Activated CD4-positive, CD25-positive, alpha-beta regulatory T cell treated with anti-CD3 and anti-CD28 coated beads, Interleukin-2, amount 50 U/mL, for 72 hours (primary cell): Measurements from ENCODE around the gene SBNO1.
"Not testable (repeated sequence)": the region's sequence is repeated elsewhere in the genome, so short reads cannot be mapped to it uniquely, and the experiment has no call there.

Experiments used
- DNase-seq: peaks from one replicate; pipeline ENCODE4 v3.0.0; 2021

Gene SBNO1

DNA sequence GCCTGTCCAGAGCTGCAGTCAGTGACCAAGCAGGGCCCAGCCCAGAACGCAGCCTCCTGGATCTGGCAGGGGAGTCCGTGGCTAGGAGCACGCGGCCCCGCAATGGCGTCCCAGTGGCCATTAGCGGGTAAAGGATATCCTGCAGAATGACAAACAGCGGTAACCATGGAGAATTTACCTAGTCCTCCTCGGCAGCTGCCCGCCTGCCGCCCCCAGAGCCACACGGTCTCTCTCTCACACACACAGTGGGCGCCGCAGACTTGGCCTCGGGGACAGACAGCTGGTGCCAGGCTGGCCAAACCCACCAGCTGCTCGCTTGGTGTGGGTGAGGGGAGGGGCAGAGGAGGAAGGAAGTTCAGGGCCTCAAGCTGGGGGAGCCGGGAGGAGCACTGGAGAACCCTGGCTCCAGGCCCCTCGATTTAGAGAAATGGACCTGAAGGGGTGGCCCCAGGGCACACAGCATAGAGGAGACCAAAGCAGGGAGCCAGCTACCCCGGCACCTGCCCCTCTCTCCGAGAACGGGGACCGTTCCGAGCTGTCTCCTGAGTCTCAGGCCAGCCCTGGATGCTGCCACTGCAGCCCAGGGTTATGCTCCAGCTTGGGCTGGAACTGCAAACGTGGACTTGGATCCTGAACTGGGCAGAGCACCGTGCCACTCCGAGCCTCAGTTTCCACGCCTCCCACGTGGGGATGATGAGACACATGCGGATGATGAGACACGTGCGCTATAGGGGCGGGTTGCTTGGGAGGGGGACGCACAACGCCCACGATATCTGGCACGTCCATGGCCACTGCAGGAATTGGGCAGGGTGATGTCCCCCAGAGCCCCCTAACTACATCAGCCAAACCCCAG lies 96.4 kb downstream of the SBNO1 start:
- DNase-seq, result no peak

DNA sequence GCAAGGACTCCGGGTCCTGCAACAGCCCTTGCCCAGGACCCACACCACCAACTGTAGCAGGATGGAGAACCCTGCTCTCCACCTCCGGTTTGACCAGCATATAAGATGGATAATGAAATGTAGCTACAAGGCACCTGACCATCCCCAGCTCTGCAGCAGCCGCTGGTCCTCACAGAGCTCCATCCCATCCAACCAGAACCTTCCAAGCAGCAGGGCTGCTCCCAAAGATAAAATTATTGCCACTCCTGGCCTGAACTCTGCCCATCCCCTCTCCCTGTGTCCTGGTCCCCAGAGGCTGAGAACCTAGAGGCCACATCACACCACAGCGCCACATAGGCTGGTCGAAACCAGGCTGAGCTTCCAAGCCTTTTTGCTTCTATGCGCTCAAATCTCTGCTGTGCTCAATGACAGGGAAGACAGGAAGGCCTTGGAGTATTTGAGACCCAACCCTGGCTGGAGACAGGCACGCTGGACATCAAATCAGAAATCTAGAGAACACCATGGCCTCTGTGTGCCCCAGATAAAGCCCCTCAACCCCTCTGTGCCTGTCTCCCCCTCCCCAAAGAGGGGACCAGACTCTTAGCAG lies 97.2 kb downstream of the SBNO1 start:
- no peak for DNase-seq

DNA sequence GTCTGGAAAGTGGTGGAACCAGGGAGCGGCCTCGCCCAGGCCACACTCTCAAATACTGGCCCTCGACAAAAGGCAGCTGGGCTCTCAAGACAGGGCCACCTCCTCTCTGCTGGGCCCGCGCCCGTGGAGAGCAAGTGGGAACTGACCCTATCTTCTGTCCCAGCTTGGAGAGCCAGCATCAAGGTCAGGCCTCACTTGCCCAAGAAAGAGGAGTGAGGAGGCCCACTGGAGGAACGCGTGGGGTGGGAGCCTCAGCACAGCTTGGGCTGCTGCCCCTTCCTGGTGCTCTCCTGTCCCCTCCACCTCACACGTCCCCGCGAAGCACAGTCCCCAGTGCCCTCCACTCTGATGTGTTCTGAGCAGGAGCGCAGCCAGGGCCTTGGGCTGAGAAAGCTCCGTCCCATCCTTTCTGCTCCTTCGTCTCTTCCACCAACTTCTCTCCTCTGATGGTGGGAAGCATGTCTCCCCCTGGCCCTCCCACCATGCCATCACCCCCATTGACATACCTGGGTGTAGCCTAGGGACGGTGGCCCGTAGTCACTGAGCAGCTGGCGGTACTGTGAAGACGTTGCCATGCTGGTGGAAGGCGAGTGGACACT lies 97.9 kb downstream of the SBNO1 start:
- no peak for DNase-seq

DNA sequence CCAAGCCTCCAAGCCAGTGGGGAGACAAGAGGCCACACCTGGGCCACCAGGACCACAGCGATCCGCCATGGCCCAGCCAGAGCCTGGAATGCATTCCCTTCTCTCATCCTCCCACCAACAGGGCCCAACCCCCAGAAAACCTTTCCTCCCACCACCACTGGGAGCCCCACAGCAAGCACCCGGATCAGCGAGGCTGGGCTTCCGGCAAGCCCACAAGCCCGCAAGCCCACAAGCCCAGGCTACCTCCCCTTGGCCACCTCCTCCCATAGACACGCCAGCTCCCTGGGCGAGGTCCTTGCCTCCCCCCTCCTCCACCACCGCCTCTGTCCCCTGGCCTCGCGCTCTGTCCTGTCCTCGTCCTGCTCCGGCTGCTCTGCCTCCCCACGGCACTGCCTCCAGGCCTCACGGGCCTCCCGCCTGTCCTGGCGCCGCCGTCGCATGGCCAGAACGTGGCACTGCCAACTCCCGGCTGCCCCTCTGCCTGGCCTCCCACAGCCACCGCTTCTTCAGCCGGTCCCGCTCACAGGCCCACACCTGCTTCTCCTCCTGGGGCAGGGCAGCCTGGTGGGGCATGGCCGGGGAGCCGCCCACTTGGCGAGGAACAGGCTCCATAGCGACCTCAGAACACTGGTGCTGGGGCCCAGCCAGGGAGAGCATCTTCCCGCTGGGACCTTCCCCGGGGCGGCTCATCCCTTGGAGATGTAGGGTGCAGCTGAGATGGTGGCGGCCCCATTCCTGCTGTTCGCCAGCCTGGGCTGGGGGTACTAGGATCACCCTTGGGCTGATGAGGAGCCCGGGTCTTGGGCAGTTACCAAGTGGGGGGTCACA lies 98.6 kb downstream of the SBNO1 start:
- no peak for DNase-seq

DNA sequence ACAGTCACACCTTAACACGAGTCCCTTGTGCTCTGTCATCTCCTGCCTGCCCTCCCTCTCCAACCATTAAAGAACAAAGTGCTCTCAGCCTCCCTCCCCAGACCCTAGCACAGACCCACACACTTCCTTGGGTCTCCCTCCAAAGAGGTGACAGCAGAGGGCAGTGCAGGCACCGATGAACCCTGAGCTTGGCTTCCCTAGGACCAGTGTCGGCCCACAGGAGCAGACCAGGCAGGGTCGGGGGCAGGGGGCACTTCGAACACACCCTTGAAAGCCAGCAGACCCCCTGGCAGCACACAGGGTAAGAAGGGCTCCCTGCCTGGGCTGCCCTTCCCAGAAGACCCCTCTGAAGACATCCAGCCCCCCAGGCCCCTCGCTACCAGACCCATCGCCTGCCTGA lies 100.0 kb downstream of the SBNO1 start:
- no peak for DNase-seq

DNA sequence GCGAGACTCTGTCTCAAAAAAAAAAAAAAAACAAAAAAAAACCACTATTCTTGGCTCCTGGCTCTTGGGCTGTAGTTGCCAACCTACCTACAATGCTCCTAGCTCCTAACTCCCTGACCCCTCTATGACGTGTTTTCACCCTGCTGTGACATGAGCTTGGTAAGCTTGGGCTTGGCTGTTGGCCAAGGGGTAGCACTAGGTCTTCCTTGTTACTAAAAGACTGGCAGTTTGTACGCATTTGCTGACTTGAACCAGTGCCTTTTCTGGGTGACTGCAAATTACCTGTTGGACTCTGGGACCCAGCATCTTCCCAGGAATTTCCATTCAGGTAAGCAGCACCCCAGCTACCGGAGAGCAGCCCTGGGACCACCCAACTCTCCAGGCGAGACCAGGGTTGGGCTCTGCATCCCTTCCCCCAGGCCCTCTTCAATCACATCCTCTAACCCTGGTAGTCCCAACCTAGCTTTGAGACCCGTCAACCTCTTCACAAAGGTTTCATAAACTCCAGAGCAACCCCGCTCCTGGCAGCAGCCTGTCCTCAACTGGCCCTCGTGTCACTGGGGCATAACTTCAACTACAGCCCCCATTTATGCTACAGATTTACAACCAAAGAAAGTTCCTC lies 101.3 kb downstream of the SBNO1 start:
- DNase-seq, result no peak

DNA sequence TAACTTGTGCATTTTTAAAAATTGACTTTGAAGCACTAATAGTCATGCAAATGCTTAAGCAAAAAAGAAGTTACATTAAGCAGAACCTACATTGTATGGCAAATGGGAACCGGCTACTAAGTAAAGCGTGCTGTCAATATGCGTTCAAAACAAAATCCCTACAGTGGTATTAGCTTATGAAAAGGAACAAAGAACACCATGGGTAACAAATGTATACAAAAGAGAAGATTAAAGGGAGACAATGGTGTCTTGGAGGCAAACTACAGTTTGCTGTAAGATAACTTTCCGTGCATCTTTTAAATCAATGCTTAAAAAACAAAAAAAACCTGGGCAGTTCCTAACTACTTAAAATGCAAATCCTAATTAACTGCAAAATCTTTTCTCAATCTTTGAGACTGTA lies 103.5 kb downstream of the SBNO1 start:
- no peak for DNase-seq

DNA sequence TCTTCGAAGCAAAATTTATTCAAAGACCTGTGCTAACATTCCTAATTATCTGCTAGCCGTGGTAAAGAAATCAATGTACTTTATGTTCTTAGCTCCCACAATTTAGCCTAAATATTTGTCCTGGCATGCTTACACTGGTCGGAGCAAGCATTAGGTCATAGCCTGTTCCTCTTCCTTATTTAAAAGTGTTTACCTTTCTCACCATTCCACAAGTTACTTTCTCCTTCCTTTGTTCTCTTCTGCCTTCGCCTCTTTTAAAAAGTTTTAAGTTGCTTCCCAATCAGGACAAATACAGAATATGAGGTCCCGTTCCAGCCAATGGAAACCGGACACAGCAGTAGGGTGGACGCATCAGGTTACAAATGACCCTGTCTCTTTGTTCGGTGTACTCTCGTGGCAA lies 104.6 kb downstream of the SBNO1 start:
- no peak for DNase-seq

DNA sequence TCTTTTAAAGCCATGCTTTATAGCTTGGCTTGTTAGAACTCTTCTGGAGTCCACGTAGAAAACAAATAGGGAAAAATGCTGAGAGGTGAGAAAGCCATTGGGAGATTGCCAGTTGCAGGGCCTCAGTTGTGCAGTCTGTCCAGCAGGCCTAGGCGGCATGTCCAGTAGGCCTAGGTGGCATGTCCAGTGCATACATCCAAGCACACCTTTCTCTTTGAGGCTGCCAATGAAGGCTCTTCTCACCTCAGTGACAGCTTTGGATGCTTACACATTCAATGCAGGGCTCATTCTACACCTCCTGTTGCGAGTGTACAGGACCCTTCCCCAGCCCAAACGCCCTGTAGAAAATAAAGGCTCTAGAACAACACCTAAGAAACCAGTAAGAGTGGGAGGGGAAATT lies 106.1 kb downstream of the SBNO1 start:
- DNase-seq, result no peak

DNA sequence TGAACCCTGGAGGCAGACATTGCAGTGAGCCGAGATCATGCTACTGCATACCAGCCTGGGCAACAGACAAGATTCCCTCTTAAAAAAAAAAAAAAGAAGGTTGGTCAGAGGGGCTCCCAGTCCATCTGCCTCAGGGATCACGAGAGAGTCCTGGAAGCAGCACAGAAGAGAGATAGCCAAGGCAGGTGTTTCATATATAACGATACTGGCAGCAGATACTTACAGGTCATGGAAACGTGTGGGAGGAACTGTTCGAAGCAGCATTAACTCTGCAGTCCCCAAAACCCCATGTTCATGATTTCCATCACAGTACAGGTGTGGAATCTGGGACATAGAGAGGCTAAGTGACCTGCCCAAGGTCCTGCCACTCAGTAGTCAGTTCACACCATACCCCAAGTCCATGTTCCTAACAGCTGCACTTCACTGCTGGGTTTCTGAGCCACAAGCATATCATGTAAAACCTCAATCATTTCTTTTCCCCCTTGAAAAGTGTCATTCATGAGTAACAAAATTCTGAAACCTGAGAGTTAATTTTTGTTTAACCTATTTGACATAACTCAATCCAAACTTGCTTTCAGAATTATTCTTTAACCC lies 109.7 kb downstream of the SBNO1 start:
- DNase-seq, result no peak

DNA sequence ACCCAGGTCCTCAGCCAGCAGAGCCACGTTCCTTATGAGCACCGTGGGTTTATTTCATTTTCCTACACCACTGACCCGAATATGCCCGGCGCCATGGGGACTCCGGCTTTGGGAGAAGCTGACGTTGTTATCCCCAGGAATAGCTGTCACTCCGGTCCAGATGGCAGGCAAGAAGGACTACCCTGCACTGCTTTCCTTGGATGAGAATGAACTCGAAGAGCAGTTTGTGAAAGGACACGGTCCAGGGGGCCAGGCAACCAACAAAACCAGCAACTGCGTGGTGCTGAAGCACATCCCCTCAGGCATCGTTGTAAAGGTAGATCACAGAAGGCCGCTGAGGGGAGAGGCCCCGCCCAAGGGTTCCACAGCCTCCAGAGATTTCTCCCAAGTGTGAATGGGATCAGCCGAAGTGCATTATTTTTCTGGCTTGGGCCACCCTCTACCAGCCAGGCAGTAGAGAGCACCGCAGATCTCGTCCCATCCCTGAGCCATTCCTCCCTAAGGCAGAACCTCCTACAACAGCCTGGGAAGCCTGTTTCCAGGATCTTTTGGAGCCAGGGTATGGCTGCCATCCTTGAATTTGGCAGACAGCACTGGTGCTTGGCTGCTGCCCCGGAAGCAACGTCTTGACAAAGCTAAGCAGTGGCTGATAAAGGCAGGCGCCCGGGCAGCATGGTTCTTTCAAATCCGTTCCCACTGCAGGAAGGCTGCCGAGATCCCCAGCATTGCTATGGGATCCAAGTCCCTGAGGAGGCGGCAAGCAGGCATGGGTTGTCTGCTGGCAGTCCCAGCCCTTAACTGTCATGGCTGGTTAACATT lies 110.8 kb downstream of the SBNO1 start:
- no peak for DNase-seq

DNA sequence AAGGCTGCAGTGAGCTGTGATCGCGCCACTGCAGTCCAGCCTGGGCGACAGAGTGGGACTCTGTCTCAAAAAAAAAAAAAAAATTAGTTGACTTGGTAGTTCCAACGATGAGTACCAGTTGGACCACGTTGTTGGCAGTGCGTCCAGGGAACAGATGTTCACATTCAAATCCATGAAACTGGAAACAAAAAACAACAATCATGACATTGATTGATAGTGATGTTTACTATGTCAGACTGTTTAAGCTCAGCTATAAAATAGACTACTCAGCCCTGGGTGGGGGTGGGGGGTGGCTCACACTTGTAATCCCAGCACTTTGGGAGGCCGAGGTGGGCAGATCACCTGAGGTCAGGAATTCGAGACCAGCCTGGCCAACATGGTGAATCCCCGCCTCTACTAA lies 112.3 kb downstream of the SBNO1 start:
- DNase-seq, result not testable (repeated sequence)

DNA sequence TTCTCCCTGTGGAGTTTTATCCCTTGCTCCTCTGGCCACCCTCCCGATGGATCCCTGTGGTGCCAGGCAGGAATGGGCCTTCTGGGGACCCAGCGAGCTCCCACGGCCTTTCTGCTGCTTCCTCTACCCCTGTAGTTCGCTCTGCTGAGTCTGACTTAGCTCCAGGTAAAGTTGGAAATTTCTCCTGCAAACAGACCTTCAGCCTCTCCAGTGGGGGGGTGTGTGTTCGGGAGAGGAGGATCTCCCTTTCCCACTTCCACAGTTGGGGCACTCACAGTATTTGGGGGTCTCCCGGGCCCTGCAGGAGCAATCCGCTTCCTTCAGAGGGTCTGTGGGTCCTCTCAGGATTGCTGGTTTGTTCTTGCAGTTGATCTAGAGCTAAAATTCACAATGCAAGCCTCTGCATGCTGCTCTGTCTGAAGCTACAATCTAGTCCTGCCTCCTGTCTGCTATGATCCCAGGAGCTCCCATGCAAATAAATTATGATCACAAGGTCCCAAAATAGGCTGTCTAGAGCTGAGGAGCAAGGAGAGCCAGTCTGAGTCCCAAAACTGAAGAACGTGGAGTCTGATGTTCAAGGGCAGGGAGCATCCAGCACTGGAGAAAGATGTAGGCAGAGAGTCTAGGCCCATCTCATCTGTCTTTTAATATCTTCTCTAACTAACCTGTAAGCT lies 113.1 kb downstream of the SBNO1 start:
- DNase-seq, result no peak

DNA sequence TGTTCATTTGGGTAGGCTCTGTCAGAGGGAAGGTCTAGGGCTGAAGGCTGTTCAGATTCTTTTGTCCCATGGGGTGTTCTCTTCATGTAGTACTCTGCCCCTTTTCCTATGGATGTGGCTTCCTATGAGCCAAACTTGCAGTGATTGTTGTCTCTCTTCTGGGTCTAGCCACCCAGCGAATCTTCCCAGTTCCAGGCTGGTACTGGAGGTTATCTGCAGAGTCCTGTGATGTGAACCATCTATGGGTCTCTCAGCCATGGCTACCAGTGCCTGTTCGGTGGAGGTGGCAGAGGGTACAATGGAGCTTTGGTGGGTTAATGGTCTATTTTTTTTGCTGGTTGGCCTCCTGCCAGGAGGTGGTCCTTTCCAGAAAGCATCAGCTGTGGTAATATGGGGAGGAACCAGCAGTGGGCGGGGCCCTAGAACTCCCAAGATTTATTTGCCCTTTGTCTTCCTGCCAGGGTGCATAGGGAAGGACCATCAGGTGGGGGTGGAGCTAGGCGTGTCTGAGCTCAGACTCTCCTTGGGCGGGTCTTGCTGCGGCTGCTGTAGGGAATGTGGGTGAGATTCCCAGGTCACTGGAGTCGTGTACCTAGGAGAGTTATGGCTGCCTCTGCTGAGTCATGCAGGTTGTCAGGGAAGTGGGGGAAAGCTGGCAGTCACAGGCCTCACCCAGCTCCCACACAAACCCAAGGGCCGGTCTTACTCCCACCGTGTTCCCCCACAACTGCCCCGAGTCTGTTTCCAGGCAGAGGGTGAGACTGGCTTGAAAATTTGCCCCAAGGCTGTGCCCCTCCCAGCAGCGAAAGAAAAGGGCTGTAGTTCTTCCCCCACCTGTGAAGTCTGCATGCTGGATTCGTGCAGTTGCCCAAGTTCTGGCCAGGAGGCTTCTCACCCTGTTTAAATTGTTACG lies 113.9 kb downstream of the SBNO1 start:
- no peak for DNase-seq

DNA sequence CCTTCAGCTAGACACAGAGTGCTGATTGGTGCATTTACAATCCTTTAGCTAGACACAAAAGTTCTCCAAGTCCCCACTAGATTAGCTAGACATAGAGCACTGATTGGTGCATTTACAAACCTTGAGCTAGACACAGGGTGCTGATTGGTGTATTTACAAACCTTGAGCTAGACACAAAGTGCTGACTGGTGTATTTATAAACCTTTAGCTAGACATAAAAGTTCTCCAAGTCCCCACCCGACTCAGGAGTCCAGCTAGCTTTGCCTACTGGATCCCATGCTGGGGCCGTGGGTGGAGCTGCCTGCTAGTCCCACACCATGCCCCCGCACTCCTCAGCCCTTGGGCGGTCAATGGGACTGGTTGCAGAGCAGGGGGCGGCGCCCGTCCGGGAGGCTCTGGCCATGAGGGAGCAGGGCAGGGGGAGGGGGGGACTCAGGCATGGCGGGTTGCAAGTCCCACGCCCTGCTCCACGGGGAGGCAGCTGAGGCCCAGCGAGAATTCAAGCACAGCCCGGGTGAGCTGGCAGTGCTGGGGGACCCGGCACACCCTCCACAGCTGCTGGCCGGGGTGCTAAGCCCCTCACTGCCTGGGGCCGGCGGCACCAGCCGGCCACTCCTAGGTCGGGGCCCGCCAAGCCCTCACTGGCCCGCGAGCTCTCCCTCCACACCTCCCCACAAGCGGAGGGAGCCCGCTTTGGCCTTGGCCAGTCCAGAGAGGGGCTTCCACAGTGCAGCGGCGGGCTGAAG lies 115.5 kb downstream of the SBNO1 start:
- DNase-seq, result not testable (repeated sequence)

DNA sequence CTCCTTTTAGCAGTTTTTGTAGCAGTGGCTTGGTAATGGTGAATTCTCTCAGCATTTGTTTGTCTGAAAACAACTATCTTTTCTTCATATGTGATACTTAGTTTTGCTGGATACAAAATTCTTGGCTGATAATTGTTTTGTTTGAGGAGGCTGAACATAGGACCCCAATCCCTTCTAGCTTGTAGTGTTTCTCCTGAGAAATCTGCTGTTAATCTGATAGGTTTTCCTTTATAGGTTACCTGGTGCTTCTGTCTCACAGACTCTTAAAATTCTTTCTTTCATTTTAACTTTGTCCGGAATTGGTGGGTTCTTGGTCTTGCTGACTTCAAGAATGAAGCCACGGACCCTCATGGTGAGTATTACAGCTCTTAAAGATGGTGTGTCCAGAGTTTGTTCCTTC lies 116.5 kb downstream of the SBNO1 start:
- DNase-seq, result not testable (repeated sequence)

DNA sequence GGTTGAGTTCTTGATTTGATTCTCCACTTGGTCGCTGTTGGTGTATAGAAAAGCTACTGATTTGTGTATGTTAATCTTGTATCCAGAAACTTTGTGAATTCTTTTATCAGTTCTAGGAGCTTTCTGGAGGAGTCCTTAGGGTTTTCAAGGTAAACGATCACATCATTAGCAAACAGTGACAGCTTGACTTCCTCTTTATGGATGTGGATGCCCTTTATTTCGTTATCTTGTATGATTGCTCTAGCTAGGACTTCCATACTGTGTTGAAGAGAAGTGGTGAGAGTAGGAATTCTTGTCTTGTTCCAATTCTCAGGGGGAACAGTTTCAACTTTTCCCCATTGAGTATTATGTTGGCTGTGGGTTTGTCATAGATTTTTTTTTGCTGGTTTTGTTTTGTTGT lies 119.0 kb downstream of the SBNO1 start:
- no peak for DNase-seq

DNA sequence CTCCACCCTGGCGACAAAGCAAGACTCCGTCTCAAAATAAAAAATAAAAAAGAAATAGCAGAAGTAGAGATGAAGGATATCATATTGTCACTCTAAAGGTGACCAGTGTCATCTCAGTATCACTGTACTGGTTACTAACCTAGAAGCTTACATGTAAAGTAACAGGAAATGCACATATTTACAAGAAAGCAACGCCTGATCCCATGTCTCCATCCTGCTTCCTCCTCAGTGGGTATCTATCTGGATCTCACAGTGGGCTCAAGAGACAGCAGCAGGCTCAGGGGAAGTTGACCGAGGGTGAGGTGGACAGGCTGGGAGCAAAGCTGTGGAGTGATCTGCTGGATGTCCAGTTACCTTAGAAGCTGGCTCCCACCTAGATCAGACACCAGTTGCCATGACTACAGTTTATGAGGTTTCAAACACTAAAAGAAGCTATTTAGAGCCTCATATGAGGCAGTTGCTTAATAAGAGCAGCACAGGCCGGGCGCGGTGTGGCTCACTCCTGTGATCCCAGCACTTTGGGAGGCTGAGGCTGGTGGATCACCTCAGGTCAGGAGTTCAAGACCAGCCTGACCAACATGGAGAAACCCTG lies 120.9 kb downstream of the SBNO1 start:
- DNase-seq, result no peak
